AG04450 (cell line): Measurements from ENCODE around the gene TMEM178A. TPM values are rescaled to one million over a fixed set of nuclear protein-coding genes. Genes with fewer than 3 reads are reported as not detected.

Experiments
- CTCF ChIA-PET: fragments of 300-600, 350-600 bp; formaldehyde crosslinking; extraction: SDS; loops from one replicate; lab custom pipeline; 2022; ENCODE audit warnings: antibody characterized with exemption, inconsistent platforms; lab: Charles Lee
- POLR2A ChIA-PET: fragments of 350-600 bp; formaldehyde crosslinking; extraction: SDS; loops from one replicate; lab custom pipeline; 2021; ENCODE audit warnings: antibody characterized with exemption, inconsistent platforms; lab: Yijun Ruan, JAX
- DNase-seq: peaks from one replicate; pipeline ENCODE4 v3.0.0-alpha.2; 2011; ENCODE audit warnings: low read depth, low spot score
- H3K27ac ChIP-seq: one replicate; pipeline ENCODE4 v1.5.1; 2012; ENCODE audit warnings: low read depth, low read length, control low read depth
- H3K27me3 ChIP-seq: one replicate; pipeline ENCODE4 v1.6.0; 2012; ENCODE audit warnings: low read length; ENCODE audit not compliant: control insufficient read depth, insufficient read depth
- H3K4me3 ChIP-seq: 2 replicates; pipeline ENCODE4 v1.5.1; 2011; ENCODE audit warnings: mild to moderate bottlenecking, low read depth, low read length, control low read depth
- H3K9me3 ChIP-seq: 2 replicates; pipeline ENCODE4 v1.5.1; 2012; ENCODE audit warnings: low read length; ENCODE audit not compliant: control insufficient read depth, insufficient read depth
- polyA plus RNA-seq: library from polyadenylated mRNA; depleted of rRNA; stranded (reverse); fragments of >200 nt; gene quantifications from 2 replicates; pipeline ENCODE4 v1.2.3, GENCODE V29; 2011
- TF ChIP-seq, protein P1 (sequence below): IDR thresholded peaks from 2 replicates; pipeline ENCODE4 v1.5.1; 2011; ENCODE audit warnings: low read depth, low read length, control low read depth, inconsistent platforms

The TMEM178A gene
- polyA plus RNA-seq, 1 experiment = 1.1 TPM

- H3K27me3 ChIP-seq = no peaks in the 10 kb centered on the region
- no peak overlapping the region for H3K4me3 ChIP-seq
- H3K9me3 ChIP-seq = no peaks in the 10 kb centered on the region
- DNase-seq = no peak
- H3K27ac ChIP-seq = no peak overlapping the region
- ChIA-PET CTCF (interaction anchor here (1.3 to 4.2 kb wide), 6 partner anchors 10 to 291 kb away, joined by 3 to 41 read pairs (median 16); partner anchors contain the start of gene MAP4K3), POLR2A (no interaction called here)
- TF ChIP-seq, protein P1, sequence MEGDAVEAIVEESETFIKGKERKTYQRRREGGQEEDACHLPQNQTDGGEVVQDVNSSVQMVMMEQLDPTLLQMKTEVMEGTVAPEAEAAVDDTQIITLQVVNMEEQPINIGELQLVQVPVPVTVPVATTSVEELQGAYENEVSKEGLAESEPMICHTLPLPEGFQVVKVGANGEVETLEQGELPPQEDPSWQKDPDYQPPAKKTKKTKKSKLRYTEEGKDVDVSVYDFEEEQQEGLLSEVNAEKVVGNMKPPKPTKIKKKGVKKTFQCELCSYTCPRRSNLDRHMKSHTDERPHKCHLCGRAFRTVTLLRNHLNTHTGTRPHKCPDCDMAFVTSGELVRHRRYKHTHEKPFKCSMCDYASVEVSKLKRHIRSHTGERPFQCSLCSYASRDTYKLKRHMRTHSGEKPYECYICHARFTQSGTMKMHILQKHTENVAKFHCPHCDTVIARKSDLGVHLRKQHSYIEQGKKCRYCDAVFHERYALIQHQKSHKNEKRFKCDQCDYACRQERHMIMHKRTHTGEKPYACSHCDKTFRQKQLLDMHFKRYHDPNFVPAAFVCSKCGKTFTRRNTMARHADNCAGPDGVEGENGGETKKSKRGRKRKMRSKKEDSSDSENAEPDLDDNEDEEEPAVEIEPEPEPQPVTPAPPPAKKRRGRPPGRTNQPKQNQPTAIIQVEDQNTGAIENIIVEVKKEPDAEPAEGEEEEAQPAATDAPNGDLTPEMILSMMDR = peak; percentile 75
Measured at GRCh38 chr2:39728941-39729351, 63.2 kb downstream of the TMEM178A start.

- Histone ChIP-seq H3K27me3 (no peaks in the 10 kb centered on the region), H3K4me3 (no peak overlapping the region), H3K27ac (no peak overlapping the region), H3K9me3 (no peaks in the 10 kb centered on the region)
- ChIA-PET POLR2A (no interaction called here), CTCF (interaction anchor here (0.6 to 4.2 kb wide), 16 partner anchors 8 to 669 kb away, joined by 3 to 41 read pairs (median 4); partner anchors contain the start of gene MAP4K3)
- no peak for DNase-seq
- TF ChIP-seq, protein P1 = no peak
Measured at GRCh38 chr2:39730276-39730675, 64.6 kb downstream of the TMEM178A start.

DNA sequence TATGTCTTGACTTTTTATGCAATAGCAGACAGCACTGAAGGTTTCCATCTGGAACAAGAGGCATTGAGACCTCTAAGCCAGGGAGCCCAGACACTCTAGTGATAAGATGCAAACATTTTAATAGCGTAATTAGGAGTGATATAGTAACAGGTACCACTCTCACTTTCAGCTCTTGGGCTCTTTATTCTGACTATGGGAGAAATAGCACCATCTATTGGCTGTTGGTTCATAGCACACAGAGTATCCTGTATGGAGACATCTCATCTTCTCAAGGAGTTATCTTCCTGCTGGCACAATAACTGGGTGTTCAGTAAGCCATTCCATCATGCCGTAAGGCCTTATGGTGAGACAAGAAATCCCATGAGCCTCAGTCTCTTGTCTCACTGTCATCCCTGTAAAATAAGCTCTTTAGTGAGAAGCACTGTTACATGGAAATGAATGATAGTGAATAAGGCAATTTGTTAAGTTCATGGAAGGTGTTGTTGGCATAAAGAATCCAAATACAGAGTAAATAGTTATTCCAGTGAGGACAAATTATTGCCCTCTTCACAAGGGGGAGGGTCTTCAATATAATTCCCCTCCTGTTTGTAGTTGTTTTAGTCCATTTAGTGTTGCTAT lies 65.1 kb downstream of the TMEM178A start:
- no peaks in the 10 kb centered on the region for H3K9me3 ChIP-seq
- POLR2A ChIA-PET = no interaction called here
- H3K4me3 ChIP-seq = no peak overlapping the region
- H3K27me3 ChIP-seq = no peaks in the 10 kb centered on the region
- H3K27ac ChIP-seq = no peak overlapping the region
- no peak for DNase-seq
- CTCF ChIA-PET = interaction anchor here (0.5 to 4.2 kb wide), 17 partner anchors 8 to 1096 kb away, joined by 3 to 41 read pairs (median 3); no protein-coding TSS in a partner anchor
- TF ChIP-seq, protein P1 = peak; percentile 57

- Histone ChIP-seq H3K9me3 (no peaks in the 10 kb centered on the region), H3K4me3 (no peak overlapping the region), H3K27ac (no peak overlapping the region), H3K27me3 (no peaks in the 10 kb centered on the region)
- TF ChIP-seq, protein P1 = no peak
- DNase-seq = no peak
- ChIA-PET CTCF (interaction anchor here (0.5 to 4.2 kb wide), 8 partner anchors 9 to 1095 kb away, joined by 3 to 41 read pairs (median 6); no protein-coding TSS in a partner anchor), POLR2A (interaction anchor here (1.0 kb wide), 1 partner anchor 120 kb away, joined by 3 read pairs; no protein-coding TSS in a partner anchor)
Measured at GRCh38 chr2:39731546-39731945, 65.8 kb downstream of the TMEM178A start.

- no peak overlapping the region for H3K4me3 ChIP-seq
- H3K27ac ChIP-seq = no peak overlapping the region
- no peaks in the 10 kb centered on the region for H3K27me3 ChIP-seq
- no peak for DNase-seq
- POLR2A ChIA-PET = interaction anchor here (1.0 kb wide), 1 partner anchor 119 kb away, joined by 3 read pairs; no protein-coding TSS in a partner anchor
- H3K9me3 ChIP-seq = no peaks in the 10 kb centered on the region
- TF ChIP-seq, protein P1 = no peak
- CTCF ChIA-PET = no interaction called here
Measured at GRCh38 chr2:39732482-39732881, 66.8 kb downstream of the TMEM178A start.
